ENCODE results near the gene REG3G. TPM values are rescaled to one million over a fixed set of nuclear protein-coding genes. Genes with fewer than 3 reads are reported as not detected.

REG3G gene
- polyA plus RNA-seq, 1 donor: 5.0 TPM

Other genes starting within 250 kb of the REG3G start
- 0.24 TPM for gene REG1B, start 62.3 kb downstream of the REG3G start, polyA plus RNA-seq
- 2.5 TPM for gene REG1A, start 94.8 kb downstream of the REG3G start, polyA plus RNA-seq
- gene REG3A, start 134.1 kb downstream of the REG3G start, polyA plus RNA-seq: 1.4 TPM

All from large intestine (tissue), 1 donor.